Panc1 (cell line): Measurements from ENCODE around the gene MRM3. TPM values are rescaled to one million over a fixed set of nuclear protein-coding genes. Genes with fewer than 3 reads are reported as not detected.

ENCODE experiments used
- ATAC-seq: fragments of 200-7000 bp; cut with Tn5 transposase; 2 replicates; pipeline ENCODE4 v1.9.1; 2020; ENCODE audit warnings: mild to moderate bottlenecking, moderate library complexity
- BruUV-seq: library from RNA; stranded (reverse); fragments of 400-500 nt; replicated peaks from 2 replicates; lab custom pipeline; 2021; lab: Mats Ljungman, UMichigan
- CTCF ChIA-PET: fragments of 300-600 bp; sonication (Branson Sonifier 250); formaldehyde crosslinking; loops from one replicate; lab custom pipeline; 2022; ENCODE audit warnings: antibody characterized with exemption; lab: Charles Lee
- POLR2A ChIA-PET: fragments of 300-600 bp; sonication (Branson Sonifier 250); formaldehyde crosslinking; loops from one replicate; lab custom pipeline; 2022; ENCODE audit warnings: antibody characterized with exemption; lab: Charles Lee
- DNase-seq: peaks from one replicate; pipeline ENCODE4 v3.0.0-alpha.2; 2010; ENCODE audit warnings: low read depth, low spot score
- H3K27ac ChIP-seq: 2 replicates; pipeline ENCODE4 v1.5.1; 2011; ENCODE audit warnings: mild to moderate bottlenecking, low read length, inconsistent platforms
- H3K27me3 ChIP-seq: fragments of 200-500 bp; sonication (Bioruptor generic); 2 replicates; pipeline ENCODE4 v1.6.0; 2014; ENCODE audit warnings: low read length, inconsistent platforms; ENCODE audit not compliant: control insufficient read depth, insufficient read depth
- H3K36me3 ChIP-seq: fragments of 200-500 bp; sonication (Bioruptor generic); 2 replicates; pipeline ENCODE4 v1.5.1; 2014; ENCODE audit warnings: inconsistent platforms, mild to moderate bottlenecking, low read length, moderate library complexity; ENCODE audit not compliant: control insufficient read depth, insufficient read depth
- H3K4me1 ChIP-seq: 2 replicates; pipeline ENCODE4 v1.5.1; 2011; ENCODE audit warnings: inconsistent platforms, mild to moderate bottlenecking, low read length, moderate library complexity; ENCODE audit not compliant: control insufficient read depth, insufficient read depth
- H3K4me3 ChIP-seq, 2 experiments: 2 replicates each; pipeline ENCODE4 v1.5.1; 2011 to 2012; ENCODE audit warnings: low read depth in 2 of 2, low read length in 2 of 2, mild to moderate bottlenecking in 2 of 2, inconsistent platforms in 1 of 2, moderate library complexity in 1 of 2
- H3K9me3 ChIP-seq: fragments of 200-500 bp; sonication (Bioruptor generic); 2 replicates; pipeline ENCODE4 v1.5.1; 2014; ENCODE audit warnings: low read depth, mild to moderate bottlenecking, inconsistent platforms, low read length, moderate library complexity; ENCODE audit not compliant: control insufficient read depth, insufficient read depth
- POLR2AphosphoS5 ChIP-seq: IDR thresholded peaks from 2 replicates; pipeline ENCODE4 v1.6.1; 2012; ENCODE audit warnings: mild to moderate bottlenecking, low read depth, low read length, moderate library complexity
- REST ChIP-seq, 2 experiments: IDR thresholded peaks; 2 replicates each; pipeline ENCODE4 v1.6.1; 2011 to 2012; ENCODE audit warnings: low read depth in 2 of 2, control low read depth in 1 of 2, low read length in 1 of 2, mild to moderate bottlenecking in 1 of 2, moderate library complexity in 1 of 2; ENCODE audit not compliant: insufficient read depth in 1 of 2
- SIN3A ChIP-seq: IDR thresholded peaks from 2 replicates; pipeline ENCODE4 v1.6.1; 2012; ENCODE audit warnings: low read depth, mild to moderate bottlenecking, low read length, moderate library complexity, borderline replicate concordance; ENCODE audit not compliant: insufficient read depth
- TCF7L2 ChIP-seq: IDR thresholded peaks from 2 replicates; pipeline ENCODE4 v1.6.1; 2011; ENCODE audit warnings: mild to moderate bottlenecking, low read depth, low read length, inconsistent platforms
- in situ Hi-C: cut with HindIII; loops from 2 replicates; pipeline ENCODE4 v1.10.0; 2016; ENCODE audit warnings: low sequenced_read_pairs, low pct_unique_long_range_greater_than_20kb
- intact Hi-C: fragments of 100-400 bp; cut with micrococcal nuclease; formaldehyde crosslinking; loops from one replicate; pipeline ENCODE4 v1.10.0; 2022; ENCODE audit not compliant: unreplicated experiment
- total RNA-seq: library from RNA; stranded (reverse); gene quantifications from one replicate; pipeline ENCODE4 v1.2.1, GENCODE V29; 2021; ENCODE audit not compliant: unreplicated experiment
- TF ChIP-seq, protein P1 (sequence below): fragments of 450-650 bp; IDR thresholded peaks from 2 replicates; pipeline ENCODE4 v1.5.1; 2017; ENCODE audit warnings: mild to moderate bottlenecking

Gene MRM3
- total RNA-seq, 1 experiment from 2014 or later, result 13.4 TPM

DNA sequence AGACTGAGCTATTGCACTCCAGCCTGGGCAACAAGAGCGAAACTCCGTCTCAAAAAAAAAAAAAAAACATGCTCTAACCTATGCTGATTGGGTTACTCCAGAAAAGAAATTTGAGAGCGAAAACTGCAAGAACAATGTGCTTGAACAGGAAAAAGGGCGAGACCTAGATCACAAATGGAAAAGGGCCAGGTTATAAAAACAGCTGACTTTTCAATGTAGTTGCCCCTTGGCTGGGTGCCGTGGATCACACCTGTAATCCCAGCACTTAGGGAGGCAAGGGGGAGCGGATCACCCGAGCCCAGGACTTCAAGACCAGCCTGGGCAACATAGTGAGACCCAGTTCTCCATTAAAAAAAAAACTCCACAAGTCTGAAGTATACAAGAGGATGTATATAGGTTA, 48.8 kb downstream of the MRM3 start:
- no peak for TF ChIP-seq TCF7L2
- TF ChIP-seq SIN3A, result no peak
- no peak for TF ChIP-seq REST (IDR thresholded peaks at IDR 0.05; ENCODE audit: insufficient read depth in 1 of 2, low read depth in 2 of 2, low read length in 1 of 2)
- TF ChIP-seq, protein P1, sequence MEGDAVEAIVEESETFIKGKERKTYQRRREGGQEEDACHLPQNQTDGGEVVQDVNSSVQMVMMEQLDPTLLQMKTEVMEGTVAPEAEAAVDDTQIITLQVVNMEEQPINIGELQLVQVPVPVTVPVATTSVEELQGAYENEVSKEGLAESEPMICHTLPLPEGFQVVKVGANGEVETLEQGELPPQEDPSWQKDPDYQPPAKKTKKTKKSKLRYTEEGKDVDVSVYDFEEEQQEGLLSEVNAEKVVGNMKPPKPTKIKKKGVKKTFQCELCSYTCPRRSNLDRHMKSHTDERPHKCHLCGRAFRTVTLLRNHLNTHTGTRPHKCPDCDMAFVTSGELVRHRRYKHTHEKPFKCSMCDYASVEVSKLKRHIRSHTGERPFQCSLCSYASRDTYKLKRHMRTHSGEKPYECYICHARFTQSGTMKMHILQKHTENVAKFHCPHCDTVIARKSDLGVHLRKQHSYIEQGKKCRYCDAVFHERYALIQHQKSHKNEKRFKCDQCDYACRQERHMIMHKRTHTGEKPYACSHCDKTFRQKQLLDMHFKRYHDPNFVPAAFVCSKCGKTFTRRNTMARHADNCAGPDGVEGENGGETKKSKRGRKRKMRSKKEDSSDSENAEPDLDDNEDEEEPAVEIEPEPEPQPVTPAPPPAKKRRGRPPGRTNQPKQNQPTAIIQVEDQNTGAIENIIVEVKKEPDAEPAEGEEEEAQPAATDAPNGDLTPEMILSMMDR, result no peak
- TF ChIP-seq POLR2AphosphoS5, result no peak
- Histone ChIP-seq H3K27ac (no peak overlapping the region), H3K36me3 (no peaks in the 10 kb centered on the region), H3K4me1 (peaks cover 4% of the 10 kb centered on the region), H3K4me3 (no peak overlapping the region), H3K27me3 (no peaks in the 10 kb centered on the region), H3K9me3 (no peaks in the 10 kb centered on the region)
- no peak for DNase-seq
- in situ Hi-C loops, result no loop called here
- ChIA-PET CTCF (no interaction called here), POLR2A (no interaction called here)
- intact Hi-C loops, result no loop called here
- no TSS peak for BruUV-seq
- no peak for ATAC-seq

DNA sequence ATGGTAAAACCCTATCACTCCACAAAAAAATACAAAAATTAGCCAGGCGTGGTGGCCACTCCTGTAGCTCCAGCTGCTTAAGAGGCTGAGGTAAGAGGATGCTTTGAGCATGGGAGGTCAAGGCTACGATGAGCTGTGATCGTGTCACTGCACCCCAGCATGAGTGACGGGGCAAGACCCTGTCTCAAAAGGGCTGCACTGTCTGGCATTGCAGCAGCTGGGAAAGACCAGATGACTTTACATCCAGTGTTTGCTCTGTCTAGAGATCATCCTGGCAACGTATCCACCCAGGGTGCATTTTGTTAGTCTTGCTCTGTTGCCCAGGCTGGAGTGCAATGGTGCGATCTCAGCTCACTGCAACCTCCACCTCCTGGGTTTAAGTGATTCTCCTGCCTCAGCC, 52.0 kb downstream of the MRM3 start:
- intact Hi-C loops, result no loop called here
- no TSS peak for BruUV-seq
- Histone ChIP-seq H3K27me3 (no peaks in the 10 kb centered on the region), H3K9me3 (no peaks in the 10 kb centered on the region), H3K4me1 (peaks cover 4% of the 10 kb centered on the region), H3K36me3 (no peaks in the 10 kb centered on the region), H3K4me3 (no peak overlapping the region), H3K27ac (no peak overlapping the region)
- TF ChIP-seq, protein P1, result no peak
- no peak for TF ChIP-seq SIN3A
- no peak for TF ChIP-seq POLR2AphosphoS5
- TF ChIP-seq TCF7L2, result no peak
- TF ChIP-seq REST (IDR thresholded peaks at IDR 0.05; ENCODE audit: insufficient read depth in 1 of 2, low read depth in 2 of 2, low read length in 1 of 2), result no peak
- in situ Hi-C loops, result no loop called here
- CTCF ChIA-PET, result no interaction called here
- POLR2A ChIA-PET, result no interaction called here
- ATAC-seq (no peak), DNase-seq (no peak)
